ENCODE measurements around the gene TMOD1.

TMOD1 gene

DNA sequence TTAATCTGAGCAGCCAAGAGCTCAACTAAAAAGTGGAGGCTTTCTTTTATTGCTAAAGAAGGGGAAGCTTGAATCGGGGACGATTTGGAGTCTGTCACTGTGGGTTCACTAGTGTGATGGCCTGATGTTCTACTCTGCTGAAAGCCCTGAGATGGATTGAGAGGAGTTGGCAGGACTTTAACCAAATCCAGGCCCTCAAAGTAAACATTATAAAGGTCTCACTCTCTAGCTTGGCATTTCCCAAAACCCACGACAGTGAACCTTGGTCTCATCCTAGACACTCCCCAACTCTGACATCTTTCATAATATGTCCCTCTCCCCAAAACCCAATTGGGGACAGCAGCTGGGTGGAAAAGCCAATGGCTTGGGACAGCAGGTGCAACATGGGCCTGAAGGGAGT is 32.7 kb downstream of the TMOD1 start:
- Histone ChIP-seq H3F3A (ENCODE audit: insufficient read depth, low read length) (no peaks in the 10 kb centered on the region), H3K36me3 (ENCODE audit: insufficient read depth, low read length) (no peaks in the 10 kb centered on the region), H3K4me3 (ENCODE audit: low read depth, low read length, poor library complexity, severe bottlenecking) (no peak overlapping the region), H3K9ac (ENCODE audit: low read length) (no peak overlapping the region), H4K20me1 (ENCODE audit: insufficient read depth, low read length) (no peaks in the 10 kb centered on the region), H3K27me3 (ENCODE audit: insufficient read depth, low read length) (peaks cover 4% of the 10 kb centered on the region), H3K27ac (ENCODE audit: low read depth, low read length, poor library complexity, severe bottlenecking) (no peak overlapping the region), H3K4me2 (ENCODE audit: low read length) (no peak overlapping the region), H3K9me2 (ENCODE audit: low read depth, low read length) (no peaks in the 10 kb centered on the region), H3K79me2 (ENCODE audit: insufficient read depth, low read length) (no peaks in the 10 kb centered on the region), H2AFZ (ENCODE audit: low read length) (no peak overlapping the region), H3K4me1 (ENCODE audit: insufficient read depth, low read length, severe bottlenecking) (no peaks in the 10 kb centered on the region), H3K9me3 (ENCODE audit: low read length) (no peaks in the 10 kb centered on the region)
- TF ChIP-seq, protein P1, sequence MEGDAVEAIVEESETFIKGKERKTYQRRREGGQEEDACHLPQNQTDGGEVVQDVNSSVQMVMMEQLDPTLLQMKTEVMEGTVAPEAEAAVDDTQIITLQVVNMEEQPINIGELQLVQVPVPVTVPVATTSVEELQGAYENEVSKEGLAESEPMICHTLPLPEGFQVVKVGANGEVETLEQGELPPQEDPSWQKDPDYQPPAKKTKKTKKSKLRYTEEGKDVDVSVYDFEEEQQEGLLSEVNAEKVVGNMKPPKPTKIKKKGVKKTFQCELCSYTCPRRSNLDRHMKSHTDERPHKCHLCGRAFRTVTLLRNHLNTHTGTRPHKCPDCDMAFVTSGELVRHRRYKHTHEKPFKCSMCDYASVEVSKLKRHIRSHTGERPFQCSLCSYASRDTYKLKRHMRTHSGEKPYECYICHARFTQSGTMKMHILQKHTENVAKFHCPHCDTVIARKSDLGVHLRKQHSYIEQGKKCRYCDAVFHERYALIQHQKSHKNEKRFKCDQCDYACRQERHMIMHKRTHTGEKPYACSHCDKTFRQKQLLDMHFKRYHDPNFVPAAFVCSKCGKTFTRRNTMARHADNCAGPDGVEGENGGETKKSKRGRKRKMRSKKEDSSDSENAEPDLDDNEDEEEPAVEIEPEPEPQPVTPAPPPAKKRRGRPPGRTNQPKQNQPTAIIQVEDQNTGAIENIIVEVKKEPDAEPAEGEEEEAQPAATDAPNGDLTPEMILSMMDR (IDR thresholded peaks at IDR 0.05; ENCODE audit: low read length), result no peak
- no peak for TF ChIP-seq EZH2 (IDR thresholded peaks at IDR 0.05; ENCODE audit: borderline replicate concordance, low read length)

DNA sequence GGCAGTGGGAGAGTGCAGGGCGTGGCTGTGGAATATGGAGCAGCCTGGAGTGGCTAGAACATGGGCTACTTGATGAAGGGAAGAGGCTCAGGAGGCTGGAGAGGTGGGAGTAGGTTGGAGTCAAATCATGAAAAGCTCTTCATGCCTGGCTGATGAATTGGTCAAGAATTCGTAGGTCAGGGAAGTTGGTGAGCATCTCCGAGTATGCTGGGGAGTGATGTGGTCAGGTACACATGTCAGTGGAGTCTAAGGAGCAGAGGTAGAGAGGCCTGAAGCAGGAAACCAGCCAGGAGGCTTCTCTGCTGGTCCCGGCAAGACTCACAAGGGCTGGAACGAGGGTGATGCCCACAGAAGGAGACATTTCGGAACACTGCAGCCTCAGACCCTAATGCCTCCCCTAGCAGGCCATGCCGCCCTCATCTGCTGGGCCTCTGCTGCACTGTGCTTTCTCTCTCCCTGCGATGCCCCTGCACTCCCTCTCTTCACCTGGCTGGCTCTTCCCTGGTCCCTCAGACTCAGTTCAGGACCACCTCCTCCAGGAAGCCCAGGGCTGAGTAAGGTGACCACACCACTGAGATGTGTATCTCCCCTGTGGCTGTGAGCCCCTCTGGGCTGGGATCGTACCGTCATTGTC is 33.6 kb downstream of the TMOD1 start:
- Histone ChIP-seq H3K9me3 (ENCODE audit: low read length) (no peaks in the 10 kb centered on the region), H3K79me2 (ENCODE audit: insufficient read depth, low read length) (no peaks in the 10 kb centered on the region), H3K27ac (ENCODE audit: low read depth, low read length, poor library complexity, severe bottlenecking) (no peak overlapping the region), H2AFZ (ENCODE audit: low read length) (no peak overlapping the region), H3K4me2 (ENCODE audit: low read length) (no peak overlapping the region), H3K4me1 (ENCODE audit: insufficient read depth, low read length, severe bottlenecking) (no peaks in the 10 kb centered on the region), H3K9ac (ENCODE audit: low read length) (no peak overlapping the region), H4K20me1 (ENCODE audit: insufficient read depth, low read length) (no peaks in the 10 kb centered on the region), H3K27me3 (ENCODE audit: insufficient read depth, low read length) (no peaks in the 10 kb centered on the region; the same call in 1 of the 2 replicates), H3K4me3 (ENCODE audit: low read depth, low read length, poor library complexity, severe bottlenecking) (no peak overlapping the region), H3K9me2 (ENCODE audit: low read depth, low read length) (no peaks in the 10 kb centered on the region), H3K36me3 (ENCODE audit: insufficient read depth, low read length) (no peaks in the 10 kb centered on the region), H3F3A (ENCODE audit: insufficient read depth, low read length) (no peaks in the 10 kb centered on the region)
- no peak for TF ChIP-seq EZH2 (IDR thresholded peaks at IDR 0.05; ENCODE audit: borderline replicate concordance, low read length)
- TF ChIP-seq, protein P1 (IDR thresholded peaks at IDR 0.05; ENCODE audit: low read length), result no peak

DNA sequence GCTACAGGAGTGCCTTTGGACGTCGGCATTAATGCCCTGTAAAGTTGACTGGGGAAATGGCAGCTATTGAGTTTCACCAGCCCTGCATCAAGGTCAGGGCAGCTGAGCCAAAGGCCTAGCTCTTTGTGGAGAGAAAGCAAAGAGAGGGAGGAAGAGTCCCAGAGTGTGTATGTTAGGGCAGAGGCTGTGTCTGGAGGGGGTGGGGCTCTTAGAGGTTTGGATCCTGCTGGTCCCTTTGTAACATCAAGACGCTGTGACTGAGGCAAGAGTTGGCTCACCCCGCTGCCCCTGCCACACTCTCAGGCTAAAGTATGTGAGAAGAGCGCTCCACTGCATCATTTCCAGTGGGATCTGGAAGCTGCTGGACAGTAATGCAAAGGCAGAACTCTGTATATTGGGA is 34.3 kb downstream of the TMOD1 start:
- Histone ChIP-seq H2AFZ (ENCODE audit: low read length) (no peak overlapping the region), H3K36me3 (ENCODE audit: insufficient read depth, low read length) (no peaks in the 10 kb centered on the region)

More for the DNA sequence above, 34.3 kb downstream of the TMOD1 start:
- no peaks in the 10 kb centered on the region for H3F3A ChIP-seq (ENCODE audit: insufficient read depth, low read length)
- no peaks in the 10 kb centered on the region for H3K9me3 ChIP-seq (ENCODE audit: low read length)
- no peak overlapping the region for H3K4me3 ChIP-seq (ENCODE audit: low read depth, low read length, poor library complexity, severe bottlenecking)
- no peaks in the 10 kb centered on the region for H3K9me2 ChIP-seq (ENCODE audit: low read depth, low read length)
- H4K20me1 ChIP-seq (ENCODE audit: insufficient read depth, low read length), result no peaks in the 10 kb centered on the region
- no peak overlapping the region for H3K9ac ChIP-seq (ENCODE audit: low read length)
- no peaks in the 10 kb centered on the region for H3K79me2 ChIP-seq (ENCODE audit: insufficient read depth, low read length)
- no peak overlapping the region for H3K27ac ChIP-seq (ENCODE audit: low read depth, low read length, poor library complexity, severe bottlenecking)
- H3K27me3 ChIP-seq (ENCODE audit: insufficient read depth, low read length), result no peaks in the 10 kb centered on the region; the same call in 1 of the 2 replicates
- H3K4me1 ChIP-seq (ENCODE audit: insufficient read depth, low read length, severe bottlenecking), result no peaks in the 10 kb centered on the region
- TF ChIP-seq, protein P1 (IDR thresholded peaks at IDR 0.05; ENCODE audit: low read length), result no peak
- TF ChIP-seq EZH2 (IDR thresholded peaks at IDR 0.05; ENCODE audit: borderline replicate concordance, low read length), result no peak
- H3K4me2 ChIP-seq (ENCODE audit: low read length), result no peak overlapping the region
